DMS114 treated with DMSO at 0.1 percent for 48 hours (cell line): Measurements from ENCODE around the gene ZSWIM5.
"Not testable (repeated sequence)": the region's sequence is repeated elsewhere in the genome, so short reads cannot be mapped to it uniquely, and the experiment has no call there.

ENCODE experiments used
- DNase-seq: peaks from one replicate; lab custom pipeline; 2025; ENCODE audit not compliant: unreplicated experiment; lab: John Stamatoyannopoulos, UW

The ZSWIM5 gene

GRCh38 chr1:45148209-45148825 is 58.1 kb downstream of the ZSWIM5 start:
- no peak for DNase-seq

DNA sequence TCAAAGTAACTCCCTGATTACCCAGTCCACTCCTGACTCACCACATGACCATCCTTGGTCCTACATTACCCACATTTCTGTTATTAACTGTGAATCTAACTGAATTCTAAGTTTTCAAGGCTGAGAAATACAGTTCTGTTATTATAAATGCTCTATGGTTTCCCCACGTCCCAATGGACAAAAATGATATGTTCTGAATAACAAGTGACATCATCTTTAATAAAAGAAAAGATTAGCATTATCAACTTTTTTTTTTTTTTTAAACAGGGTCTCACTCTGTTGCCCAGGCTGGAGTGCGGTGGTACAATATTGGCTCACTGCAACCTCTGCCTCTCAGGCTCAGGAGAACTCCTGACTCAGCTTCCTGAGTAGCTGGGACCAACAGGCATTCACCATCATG is 59.6 kb downstream of the ZSWIM5 start:
- DNase-seq = no peak

DNA sequence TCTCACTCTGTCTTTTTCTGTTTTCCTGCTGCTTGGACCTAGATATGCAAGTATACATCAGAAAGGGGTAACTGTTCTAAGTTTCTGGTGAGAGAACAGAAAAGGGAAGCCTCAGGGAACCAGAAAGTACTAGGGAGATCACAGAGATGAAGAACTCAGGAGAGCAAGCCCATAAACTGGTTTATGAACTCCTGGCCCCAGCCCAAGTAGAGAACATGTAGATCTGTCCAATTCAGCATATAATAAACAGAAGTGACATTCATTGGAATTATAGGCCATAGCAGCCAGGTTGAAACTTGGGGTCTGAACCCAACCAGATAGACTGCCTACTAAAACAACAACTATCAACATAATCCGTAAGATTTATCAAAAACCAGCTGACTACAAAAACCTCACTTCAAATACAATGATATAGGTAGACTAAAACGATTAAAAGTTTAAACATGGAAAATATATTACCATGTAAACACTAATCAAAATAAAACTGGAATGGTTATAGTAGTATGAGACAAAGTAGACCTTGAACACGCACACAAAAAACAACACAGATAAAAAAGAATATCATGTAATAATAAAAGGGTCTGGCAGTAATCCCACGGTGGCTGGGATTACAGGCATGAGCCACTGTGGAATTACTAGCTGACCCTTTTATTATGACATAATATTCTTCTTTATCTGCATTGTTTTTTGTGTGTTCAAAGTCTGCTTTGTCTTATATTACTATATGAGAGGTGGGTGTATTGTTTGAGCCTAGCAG is 65.0 kb downstream of the ZSWIM5 start:
- DNase-seq = no peak

DNA sequence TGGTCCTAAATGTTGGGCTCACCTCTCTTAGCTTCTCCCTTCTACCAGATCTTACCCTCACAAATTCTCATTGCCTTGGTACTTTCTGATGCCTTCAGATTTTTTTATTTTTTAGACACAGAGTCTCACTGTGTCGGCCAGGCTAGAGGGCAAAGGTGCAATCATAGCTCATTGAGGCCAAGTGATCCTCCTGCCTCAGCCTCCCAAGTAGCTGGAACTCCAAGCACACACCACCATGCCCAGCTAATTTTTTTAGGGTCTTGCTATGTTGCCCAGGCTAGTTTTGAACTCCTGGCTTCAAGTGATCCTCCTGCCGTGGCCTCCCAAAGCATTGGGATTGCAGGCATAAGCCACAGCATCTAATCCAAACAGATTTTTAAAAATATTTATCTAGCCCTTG is 69.4 kb downstream of the ZSWIM5 start:
- DNase-seq = no peak

DNA sequence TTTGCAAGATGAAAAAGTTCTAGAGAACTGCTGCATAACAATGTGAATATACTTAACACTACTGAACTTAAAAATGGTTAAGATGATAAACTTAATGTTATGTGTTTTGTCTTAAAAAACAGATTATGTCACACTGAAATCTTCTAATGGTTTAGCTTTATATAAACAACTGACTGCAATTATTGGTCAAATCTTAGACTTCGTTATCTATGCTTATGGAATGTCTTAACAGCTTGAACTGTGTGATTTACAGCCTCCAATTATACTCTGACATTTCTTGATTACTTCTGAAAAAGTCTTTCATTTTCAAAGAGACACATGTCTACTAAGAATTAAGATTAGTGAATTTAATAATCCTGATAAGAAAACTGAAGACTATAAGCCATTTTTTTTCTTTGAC is 71.1 kb downstream of the ZSWIM5 start:
- no peak for DNase-seq

GRCh38 chr1:45134461-45134873 is 71.9 kb downstream of the ZSWIM5 start:
- no peak for DNase-seq

DNA sequence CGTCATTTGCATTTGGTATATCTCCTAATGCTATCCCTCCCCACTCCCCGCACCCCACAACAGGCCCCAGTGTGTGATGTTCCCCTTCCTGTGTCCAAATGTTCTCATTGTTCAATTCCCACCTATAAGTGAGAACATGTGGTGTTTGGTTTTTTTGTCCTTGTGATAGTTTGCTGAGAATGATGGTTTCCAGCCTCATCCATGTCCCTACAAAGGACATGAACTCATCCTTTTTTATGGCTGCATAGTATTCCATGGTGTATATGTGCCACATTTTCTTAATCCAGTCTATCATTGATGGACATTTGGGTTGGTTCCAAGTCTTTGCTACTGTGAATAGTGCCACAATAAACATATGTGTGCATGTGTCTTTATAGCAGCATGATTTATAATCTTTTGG is 73.7 kb downstream of the ZSWIM5 start:
- not testable (repeated sequence) for DNase-seq

- DNase-seq = no peak
These were observed 83.0 kb downstream of the ZSWIM5 start for GRCh38 chr1:45123358-45123757.

GRCh38 chr1:45122724-45123123 is 83.7 kb downstream of the ZSWIM5 start:
- DNase-seq = no peak

- no peak for DNase-seq
These were observed 88.6 kb downstream of the ZSWIM5 start for GRCh38 chr1:45117766-45118165.

DNA sequence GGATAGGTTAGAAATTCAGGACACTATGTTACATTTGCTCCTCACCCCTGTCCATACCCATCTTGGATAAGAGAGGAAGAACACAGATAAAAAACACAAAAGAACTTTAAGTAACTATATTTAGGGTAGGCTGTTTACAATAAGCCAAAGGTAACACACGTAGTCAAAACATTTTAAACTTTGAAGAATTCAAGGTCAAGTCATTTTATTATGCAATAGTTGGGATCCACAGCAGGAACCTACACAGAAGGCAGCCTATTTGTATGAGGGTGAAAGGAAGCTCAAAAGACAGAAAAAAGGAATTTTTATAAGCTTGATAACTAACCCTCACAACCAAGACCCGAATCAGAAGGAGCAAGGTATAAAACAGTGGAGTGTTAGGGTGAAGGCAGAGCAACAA is 89.6 kb downstream of the ZSWIM5 start:
- DNase-seq = no peak

DNA sequence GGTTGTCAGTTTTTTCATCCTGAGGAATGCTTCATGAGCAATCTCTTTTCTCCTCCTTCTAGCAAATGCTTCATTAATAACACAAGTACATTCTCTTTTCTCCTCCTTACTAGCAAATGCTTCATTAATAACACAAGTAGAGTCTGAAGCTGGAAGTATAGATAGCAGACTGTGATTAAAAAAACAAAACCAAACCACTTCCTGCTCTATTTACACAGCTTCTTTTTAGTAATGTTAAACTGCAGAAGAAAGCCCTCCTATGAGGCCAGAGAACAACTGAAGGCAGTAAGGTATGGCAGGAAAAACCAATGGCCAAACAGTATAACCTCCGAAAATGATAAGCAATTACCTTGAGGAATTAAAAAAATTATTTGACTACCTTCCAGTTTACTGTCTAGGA is 90.1 kb downstream of the ZSWIM5 start:
- no peak for DNase-seq

DNA sequence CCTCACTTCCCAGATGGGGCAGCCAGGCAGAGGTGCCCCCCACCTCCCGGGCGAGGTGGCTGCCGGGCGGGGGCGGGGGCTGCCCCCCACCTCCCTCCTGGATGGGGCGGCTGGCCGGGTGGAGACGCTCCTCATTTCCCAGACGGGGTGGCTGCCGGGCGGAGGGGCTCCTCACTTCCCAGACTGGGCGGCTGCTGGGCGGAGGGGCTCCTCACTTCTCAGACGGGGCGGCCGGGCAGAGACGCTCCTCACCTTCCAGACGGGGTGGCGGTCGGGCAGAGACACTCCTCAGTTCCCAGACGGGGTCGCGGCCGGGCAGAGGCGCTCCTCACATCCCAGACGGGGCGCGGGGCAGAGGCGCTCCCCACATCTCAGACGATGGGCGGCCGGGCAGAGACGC is 91.2 kb downstream of the ZSWIM5 start:
- not testable (repeated sequence) for DNase-seq

- DNase-seq = no peak
These were observed 93.7 kb downstream of the ZSWIM5 start for GRCh38 chr1:45112661-45113060.

GRCh38 chr1:45111239-45111638 is 95.2 kb downstream of the ZSWIM5 start:
- DNase-seq = no peak

DNA sequence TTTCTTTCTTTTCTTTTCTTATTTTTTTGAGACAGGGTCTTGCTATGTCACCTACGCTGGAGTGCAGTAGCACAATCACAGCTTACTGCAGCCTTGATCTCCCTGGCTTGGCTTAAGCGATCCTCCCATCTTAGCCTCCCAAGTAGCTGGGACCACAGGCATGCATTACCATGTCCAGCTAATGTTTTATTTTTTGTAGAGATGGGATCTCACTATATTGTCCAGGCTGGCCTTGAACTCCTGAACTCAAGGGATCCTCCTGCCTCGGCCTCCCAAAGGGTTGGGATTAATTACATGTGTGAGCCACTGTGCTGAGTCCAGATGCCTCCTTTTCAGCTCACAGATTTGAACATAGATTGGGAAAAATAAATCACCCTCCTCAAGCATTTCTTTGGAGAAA is 98.6 kb downstream of the ZSWIM5 start:
- no peak for DNase-seq

DNA sequence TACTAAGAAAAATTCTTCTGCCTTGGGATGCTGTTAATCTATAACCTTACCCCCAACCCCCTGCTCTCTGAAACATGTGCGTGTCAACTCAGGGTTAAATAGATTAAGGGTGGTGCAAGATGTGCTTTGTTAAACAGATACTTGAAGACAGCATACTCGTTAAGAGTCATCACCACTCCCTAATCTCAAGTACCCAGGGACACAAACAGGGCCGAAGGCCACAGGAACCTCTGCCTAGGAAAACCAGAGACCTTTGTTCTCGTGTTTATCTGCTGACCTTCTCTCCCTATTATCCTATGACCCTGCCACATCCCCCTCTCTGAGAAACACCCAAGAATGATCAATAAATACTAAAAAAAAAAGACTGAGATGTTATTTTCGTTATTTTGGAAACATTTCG is 99.5 kb downstream of the ZSWIM5 start:
- not testable (repeated sequence) for DNase-seq

DNA sequence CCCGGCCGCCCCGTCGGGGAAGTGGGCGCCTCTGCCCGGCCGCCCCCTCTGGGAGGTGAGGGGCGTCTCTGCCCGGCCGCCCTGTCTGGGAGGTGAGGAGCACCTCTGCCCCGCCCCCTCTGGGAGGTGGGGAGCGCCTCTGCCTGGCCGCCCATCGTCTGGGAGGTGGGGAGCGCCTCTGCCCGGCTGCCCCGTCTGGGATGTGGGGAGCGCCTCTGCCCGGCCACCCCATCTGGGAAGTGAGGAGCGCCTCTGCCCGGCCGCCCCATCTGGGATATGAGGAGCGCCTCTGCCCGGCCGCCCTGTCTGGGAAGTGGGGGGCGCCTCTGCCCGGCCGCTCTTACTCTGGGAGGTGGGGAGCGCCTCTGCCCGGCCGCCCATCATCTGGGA is 100.3 kb downstream of the ZSWIM5 start:
- not testable (repeated sequence) for DNase-seq

GRCh38 chr1:45105486-45106155 is 100.8 kb downstream of the ZSWIM5 start:
- DNase-seq = not testable (repeated sequence)

DNA sequence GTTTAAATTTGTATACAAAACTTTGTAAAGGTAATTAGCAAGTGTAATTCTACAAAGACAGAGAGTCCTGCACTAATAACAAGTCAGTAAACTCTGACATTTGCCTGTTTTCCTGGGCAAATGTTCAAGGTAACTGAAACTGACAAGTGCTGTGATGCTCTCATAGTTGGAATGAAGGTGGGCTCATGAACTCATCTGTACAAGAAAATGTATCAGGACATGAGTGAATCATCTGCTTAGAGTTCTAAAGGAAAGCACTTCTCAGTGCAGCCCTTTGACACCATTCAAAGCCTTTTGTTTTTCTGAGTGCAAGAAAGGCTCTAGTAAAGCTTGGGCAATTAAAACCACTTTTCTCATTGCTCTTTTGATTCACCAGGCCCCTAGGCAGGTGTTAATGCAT is 102.9 kb downstream of the ZSWIM5 start:
- no peak for DNase-seq

DNA sequence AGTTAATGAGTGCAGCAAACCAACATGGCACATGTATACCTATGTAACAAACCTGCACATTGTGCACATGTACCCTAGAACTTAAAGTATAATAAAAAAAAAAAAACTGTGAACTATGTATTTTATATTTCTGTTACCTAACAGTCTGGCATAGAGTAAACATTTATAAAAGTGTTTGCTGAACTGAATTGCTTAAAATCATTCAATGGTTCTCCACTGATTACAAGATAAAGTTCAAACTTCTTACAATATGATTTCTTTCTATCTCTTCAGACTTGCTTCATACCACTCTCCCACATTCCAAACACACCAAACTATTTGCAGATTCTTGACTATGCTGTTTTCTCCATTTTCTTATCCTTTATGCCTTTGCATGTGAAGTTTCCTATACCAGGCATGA is 104.5 kb downstream of the ZSWIM5 start:
- DNase-seq = no peak

DNA sequence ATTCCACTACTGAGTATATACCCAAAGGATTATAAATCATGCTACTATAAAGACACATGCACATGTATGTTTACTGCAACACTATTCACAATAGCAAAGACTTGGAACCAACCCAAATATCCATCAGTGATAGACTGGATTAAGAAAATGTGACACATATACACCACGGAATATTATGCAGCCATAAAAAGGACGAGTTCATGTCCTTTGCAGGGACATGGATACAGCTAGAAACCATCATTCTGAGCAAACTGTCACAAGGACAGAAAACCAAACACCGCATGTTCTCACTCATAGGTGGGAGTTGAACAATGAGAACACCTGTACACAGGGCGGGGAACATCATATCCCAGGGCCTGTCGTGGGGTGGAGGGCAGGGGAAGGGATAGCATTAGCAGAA is 104.9 kb downstream of the ZSWIM5 start:
- not testable (repeated sequence) for DNase-seq
